ENCODE data around the gene C4A. TPM values are rescaled to one million over a fixed set of nuclear protein-coding genes. Genes with fewer than 3 reads are reported as not detected.
"Not testable (repeated sequence)": the region's sequence is repeated elsewhere in the genome, so short reads cannot be mapped to it uniquely, and the experiment has no call there.

C4A gene
- polyA plus RNA-seq, 3 donors: 10.9 to 22.9 (median 13.1) TPM

- DNase-seq (ENCODE audit: low read depth in 3 of 3, low spot score in 2 of 3): no peak
These were observed 65.6 kb downstream of the C4A start for GRCh38 chr6:32047539-32047854.

GRCh38 chr6:32047855-32048766, 66.3 kb downstream of the C4A start:
- DNase-seq (ENCODE audit: low read depth in 3 of 3, low spot score in 2 of 3): peak in 1 of 3 donors; percentile 32

- not testable (repeated sequence) for DNase-seq (ENCODE audit: low read depth in 3 of 3, low spot score in 2 of 3)
These were observed 67.3 kb downstream of the C4A start for GRCh38 chr6:32049149-32049548.

GRCh38 chr6:32049736-32050135, 67.9 kb downstream of the C4A start:
- not testable (repeated sequence) for DNase-seq (ENCODE audit: low read depth in 3 of 3, low spot score in 2 of 3)

DNA sequence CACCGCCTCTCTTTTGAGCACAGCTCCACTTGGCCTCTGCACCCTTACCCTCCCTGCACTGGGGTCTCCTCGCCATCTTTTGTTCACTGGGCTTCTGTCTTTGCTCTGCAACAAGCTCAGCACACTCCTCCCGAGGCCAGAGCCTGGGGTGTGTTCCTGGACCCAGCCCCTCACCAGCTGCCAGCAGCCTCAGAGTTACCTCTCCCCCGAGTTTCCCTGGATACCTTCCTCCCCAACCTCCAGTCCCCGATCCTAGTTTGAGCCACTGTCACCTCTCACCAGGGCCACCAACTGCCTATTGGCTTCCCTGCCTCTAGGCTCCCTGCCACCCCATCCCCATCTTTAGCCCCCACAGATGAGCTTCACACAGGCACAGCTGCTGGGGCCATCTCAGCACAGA, 68.7 kb downstream of the C4A start:
- DNase-seq (ENCODE audit: low read depth in 3 of 3, low spot score in 2 of 3): no peak

Other genes starting within 250 kb of the C4A start
- 100 to 1,000 TPM; 313 to 334 (median 325) TPM for gene CLIC1, start 245.5 kb upstream of the C4A start, polyA plus RNA-seq (ENCODE audit: insufficient read length in 3 of 3)
- gene MSH5, start 242.1 kb upstream of the C4A start, polyA plus RNA-seq (ENCODE audit: insufficient read length in 3 of 3): 10 to 100 TPM; 13.8 to 16.7 (median 15.3) TPM
- gene SAPCD1, start 219.4 kb upstream of the C4A start, polyA plus RNA-seq (ENCODE audit: insufficient read length in 3 of 3): 1 to 10 TPM; 2.1 to 7.4 (median 6.0) TPM
- 1 to 10 TPM; 6.8 to 9.4 (median 8.5) TPM for gene VWA7, start 204.7 kb upstream of the C4A start, polyA plus RNA-seq (ENCODE audit: insufficient read length in 3 of 3)
- 10 to 100 TPM; 57.2 to 59.4 (median 58.1) TPM for gene VARS1, start 186.3 kb upstream of the C4A start, polyA plus RNA-seq (ENCODE audit: insufficient read length in 3 of 3)
- gene LSM2, start 175.1 kb upstream of the C4A start, polyA plus RNA-seq (ENCODE audit: insufficient read length in 3 of 3): 10 to 100 TPM; 86.8 to 93.1 (median 87.3) TPM
- gene HSPA1L, start 166.8 kb upstream of the C4A start, polyA plus RNA-seq (ENCODE audit: insufficient read length in 3 of 3): 1 to 10 TPM; 4.1 to 4.3 (median 4.3) TPM
- gene HSPA1A, start 166.5 kb upstream of the C4A start, polyA plus RNA-seq (ENCODE audit: insufficient read length in 3 of 3): 100 to 1,000 TPM in 1 of 3 donors, 10 to 100 TPM in 2; 83.5 to 115 (median 87.1) TPM
- gene HSPA1B, start 154.3 kb upstream of the C4A start, polyA plus RNA-seq (ENCODE audit: insufficient read length in 3 of 3): 100 to 1,000 TPM; 112 to 164 (median 134) TPM
- 10 to 100 TPM; 69.0 to 89.7 (median 77.5) TPM for gene NEU1, start 119.2 kb upstream of the C4A start, polyA plus RNA-seq (ENCODE audit: insufficient read length in 3 of 3)
- 10 to 100 TPM; 34.7 to 45.8 (median 43.8) TPM for gene SLC44A4, start 103.1 kb upstream of the C4A start, polyA plus RNA-seq (ENCODE audit: insufficient read length in 3 of 3)
- gene EHMT2, start 84.4 kb upstream of the C4A start, polyA plus RNA-seq (ENCODE audit: insufficient read length in 3 of 3): 10 to 100 TPM; 67.9 to 74.0 (median 68.5) TPM
- 10 to 100 TPM; 23.5 to 27.3 (median 25.5) TPM for gene ZBTB12, start 80.0 kb upstream of the C4A start, polyA plus RNA-seq (ENCODE audit: insufficient read length in 3 of 3)
- 1 to 10 TPM; 3.3 to 4.3 (median 4.0) TPM for gene C2, start 54.3 kb upstream of the C4A start, polyA plus RNA-seq (ENCODE audit: insufficient read length in 3 of 3)
- 10 to 100 TPM in 1 of 3 donors, 1 to 10 TPM in 2; 5.0 to 17.5 (median 5.7) TPM for gene CFB, start 36.0 kb upstream of the C4A start, polyA plus RNA-seq (ENCODE audit: insufficient read length in 3 of 3)
- 10 to 100 TPM; 90.8 to 94.0 (median 92.7) TPM for gene NELFE, start 23.1 kb upstream of the C4A start, polyA plus RNA-seq (ENCODE audit: insufficient read length in 3 of 3)
- gene SKIC2, start 22.9 kb upstream of the C4A start, polyA plus RNA-seq (ENCODE audit: insufficient read length in 3 of 3): 10 to 100 TPM; 35.7 to 49.2 (median 37.6) TPM
- 10 to 100 TPM; 25.7 to 26.8 (median 26.0) TPM for gene DXO, start 9.9 kb upstream of the C4A start, polyA plus RNA-seq (ENCODE audit: insufficient read length in 3 of 3)
- 10 to 100 TPM; 12.0 to 24.1 (median 14.0) TPM for gene C4B, start 32.7 kb downstream of the C4A start, polyA plus RNA-seq (ENCODE audit: insufficient read length in 3 of 3)
- 1 to 10 TPM in 1 of 3 donors, under 1 TPM in 2; 0.55 to 1.3 (median 0.58) TPM for gene CYP21A2, start 56.4 kb downstream of the C4A start, polyA plus RNA-seq (ENCODE audit: insufficient read length in 3 of 3)
- gene TNXB, start 127.3 kb downstream of the C4A start, polyA plus RNA-seq (ENCODE audit: insufficient read length in 3 of 3): 1 to 10 TPM; 2.4 to 2.7 (median 2.5) TPM
- gene ATF6B, start 146.2 kb downstream of the C4A start, polyA plus RNA-seq (ENCODE audit: insufficient read length in 3 of 3): 10 to 100 TPM; 83.2 to 94.0 (median 84.1) TPM
- 1 to 10 TPM; 7.0 to 7.5 (median 7.5) TPM for gene FKBPL, start 148.2 kb downstream of the C4A start, polyA plus RNA-seq (ENCODE audit: insufficient read length in 3 of 3)
- 1 to 10 TPM; 2.0 to 2.5 (median 2.1) TPM for gene PRRT1, start 169.9 kb downstream of the C4A start, polyA plus RNA-seq (ENCODE audit: insufficient read length in 3 of 3)
- 10 to 100 TPM; 28.5 to 32.0 (median 28.8) TPM for gene PPT2, start 172.1 kb downstream of the C4A start, polyA plus RNA-seq (ENCODE audit: insufficient read length in 3 of 3)
- 10 to 100 TPM; 13.7 to 16.5 (median 16.3) TPM for gene EGFL8, start 182.5 kb downstream of the C4A start, polyA plus RNA-seq (ENCODE audit: insufficient read length in 3 of 3)
- gene AGPAT1, start 194.0 kb downstream of the C4A start, polyA plus RNA-seq (ENCODE audit: insufficient read length in 3 of 3): 100 to 1,000 TPM in 1 of 3 donors, 10 to 100 TPM in 2; 93.5 to 106 (median 99.4) TPM
- gene RNF5, start 196.3 kb downstream of the C4A start, polyA plus RNA-seq (ENCODE audit: insufficient read length in 3 of 3): 100 to 1,000 TPM in 1 of 3 donors, 10 to 100 TPM in 2; 93.0 to 113 (median 98.6) TPM
- 10 to 100 TPM in 2 of 3 donors, 1 to 10 TPM in 1; 8.6 to 15.8 (median 10.8) TPM for gene AGER, start 202.2 kb downstream of the C4A start, polyA plus RNA-seq (ENCODE audit: insufficient read length in 3 of 3)
- gene PBX2, start 208.1 kb downstream of the C4A start, polyA plus RNA-seq (ENCODE audit: insufficient read length in 3 of 3): 100 to 1,000 TPM; 150 to 165 (median 155) TPM
- 1 to 10 TPM; 7.7 to 9.9 (median 8.4) TPM for gene GPSM3, start 210.6 kb downstream of the C4A start, polyA plus RNA-seq (ENCODE audit: insufficient read length in 3 of 3)
- 10 to 100 TPM; 13.2 to 16.5 (median 14.1) TPM for gene NOTCH4, start 242.0 kb downstream of the C4A start, polyA plus RNA-seq (ENCODE audit: insufficient read length in 3 of 3)